Measurements from ENCODE around the gene PTPA.
"Not testable (repeated sequence)": the region's sequence is repeated elsewhere in the genome, so short reads cannot be mapped to it uniquely, and the experiment has no call there.

PTPA gene

GRCh38 chr9:129109537-129109903, 1.7 kb upstream of the PTPA start:
- no peak for DNase-seq (ENCODE audit: low read depth in 2 of 2)

- DNase-seq (ENCODE audit: low read depth in 2 of 2): no peak
Measured at GRCh38 chr9:129109952-129110739, 1.1 kb upstream of the PTPA start.

- peak in 1 of 2 donors; percentile 9 for DNase-seq (ENCODE audit: low read depth in 2 of 2)
Measured at GRCh38 chr9:129111528-129112151, 425 bp downstream of the PTPA start.

GRCh38 chr9:129112526-129112925, 1.3 kb downstream of the PTPA start:
- DNase-seq (ENCODE audit: low read depth in 2 of 2): not testable (repeated sequence)

GRCh38 chr9:129113645-129114304, 2.6 kb downstream of the PTPA start:
- DNase-seq (ENCODE audit: low read depth in 2 of 2): no peak

GRCh38 chr9:129118799-129119198, 7.6 kb downstream of the PTPA start:
- DNase-seq (ENCODE audit: low read depth in 2 of 2): no peak

- DNase-seq (ENCODE audit: low read depth in 2 of 2): no peak
Measured at GRCh38 chr9:129121483-129121882, 10.3 kb downstream of the PTPA start.

- no peak for DNase-seq (ENCODE audit: low read depth in 2 of 2)
Measured at GRCh38 chr9:129122133-129122532, 10.9 kb downstream of the PTPA start.

- not testable (repeated sequence) for DNase-seq (ENCODE audit: low read depth in 2 of 2)
Measured at GRCh38 chr9:129122976-129123375, 11.8 kb downstream of the PTPA start.

- no peak for DNase-seq (ENCODE audit: low read depth in 2 of 2)
Measured at GRCh38 chr9:129124506-129125069, 13.4 kb downstream of the PTPA start.

GRCh38 chr9:129125478-129125877, 14.3 kb downstream of the PTPA start:
- DNase-seq (ENCODE audit: low read depth in 2 of 2): no peak

GRCh38 chr9:129126749-129127618, 15.8 kb downstream of the PTPA start:
- DNase-seq (ENCODE audit: low read depth in 2 of 2): no peak

GRCh38 chr9:129128689-129129088, 17.5 kb downstream of the PTPA start:
- DNase-seq (ENCODE audit: low read depth in 2 of 2): no peak

- not testable (repeated sequence) for DNase-seq (ENCODE audit: low read depth in 2 of 2)
Measured at GRCh38 chr9:129130271-129130670, 19.1 kb downstream of the PTPA start.

- DNase-seq (ENCODE audit: low read depth in 2 of 2): no peak
Measured at GRCh38 chr9:129130791-129131190, 19.6 kb downstream of the PTPA start.

GRCh38 chr9:129131300-129132145, 20.3 kb downstream of the PTPA start:
- peak; percentile 70 to 77 for DNase-seq (ENCODE audit: low read depth in 2 of 2)

- DNase-seq (ENCODE audit: low read depth in 2 of 2): no peak
Measured at GRCh38 chr9:129133082-129133481, 21.9 kb downstream of the PTPA start.

GRCh38 chr9:129135476-129135875, 24.3 kb downstream of the PTPA start:
- DNase-seq (ENCODE audit: low read depth in 2 of 2): no peak

- DNase-seq (ENCODE audit: low read depth in 2 of 2): no peak
Measured at GRCh38 chr9:129136446-129137035, 25.3 kb downstream of the PTPA start.
